Endodermal cell (in vitro differentiated cells): Measurements from ENCODE around the gene TXLNA. TPM values are rescaled to one million over a fixed set of nuclear protein-coding genes. Genes with fewer than 3 reads are reported as not detected.
A peak's percentile ranks its signal among the peaks of the same experiment; 100 is the strongest.

ENCODE experiments used
- DNase-seq: peaks from one replicate; pipeline ENCODE4 v3.0.0-alpha.2; 2017
- H3K27ac ChIP-seq: 2 replicates; pipeline ENCODE4 v1.5.1; 2013; ENCODE audit warnings: mild to moderate bottlenecking, low read depth, low read length, moderate library complexity
- H3K27me3 ChIP-seq: 2 replicates; pipeline ENCODE4 v1.6.1; 2013; ENCODE audit warnings: mild to moderate bottlenecking, low read length, moderate library complexity; ENCODE audit not compliant: insufficient read depth, control insufficient read depth, poor library complexity, severe bottlenecking
- H3K36me3 ChIP-seq: 2 replicates; pipeline ENCODE4 v1.7.0; 2013; ENCODE audit warnings: mild to moderate bottlenecking, low read length, moderate library complexity; ENCODE audit not compliant: control insufficient read depth, insufficient read depth
- H3K4me1 ChIP-seq: one replicate; pipeline ENCODE4 v1.7.0; 2013; ENCODE audit warnings: low read length; ENCODE audit not compliant: control insufficient read depth, insufficient read depth
- H3K4me3 ChIP-seq: 2 replicates; pipeline ENCODE4 v1.5.1; 2013; ENCODE audit warnings: mild to moderate bottlenecking, low read length, moderate library complexity
- H3K9ac ChIP-seq: 2 replicates; pipeline ENCODE4 v1.6.1; 2013; ENCODE audit warnings: mild to moderate bottlenecking, low read length, moderate library complexity; ENCODE audit not compliant: poor library complexity, severe bottlenecking; ENCODE audit errors: extremely low read depth
- H3K9me3 ChIP-seq: 2 replicates; pipeline ENCODE4 v1.6.1; 2013; ENCODE audit warnings: mild to moderate bottlenecking, low read length, moderate library complexity; ENCODE audit not compliant: control insufficient read depth
- H3K27ac Mint-ChIP-seq: 2 replicates; pipeline ENCODE4 v1.8.0; 2020; ENCODE audit warnings: mixed read lengths
- H3K27me3 Mint-ChIP-seq: 2 replicates; pipeline ENCODE4 v1.8.0; 2021; ENCODE audit warnings: mild to moderate bottlenecking, mixed read lengths; ENCODE audit not compliant: insufficient read depth
- H3K36me3 Mint-ChIP-seq: 2 replicates; pipeline ENCODE4 v1.8.0; 2020; ENCODE audit warnings: low read depth, mixed read lengths
- H3K4me1 Mint-ChIP-seq: 2 replicates; pipeline ENCODE4 v1.8.0; 2020; ENCODE audit warnings: mixed read lengths
- H3K4me3 Mint-ChIP-seq: 2 replicates; pipeline ENCODE4 v1.8.0; 2020; ENCODE audit warnings: mild to moderate bottlenecking, moderate library complexity, mixed read lengths
- H3K9me3 Mint-ChIP-seq: 2 replicates; pipeline ENCODE4 v1.8.0; 2020; ENCODE audit warnings: mild to moderate bottlenecking, mixed read lengths
- WGBS, 2 experiments: methylation state at CpG; one replicate each; pipeline versions ENCODE4 v1.1.5 to v1.1.7; 2013; ENCODE audit warnings: missing lambda C conversion rate in 2 of 2, mixed read lengths in 1 of 2; ENCODE audit not compliant: insufficient coverage in 1 of 2, insufficient read length in 1 of 2; 5-methylcytosine and 5-hydroxymethylcytosine counted together
- total RNA-seq, 2 donors: library from RNA; stranded (reverse); fragmentation: NEBNext Ultra II Directional in 1 of 2; extraction: Animal tissue kit (Norgen Biotek cat#: 25700) in 1 of 2; gene quantifications; 2 replicates in 1 of 2; 3 replicates in 1 of 2; pipeline ENCODE4 v1.2.1, GENCODE V29; 2021
- TF ChIP-seq, protein P1 (sequence below): fragments of 200-600 bp; sonication (generic); conservative IDR thresholded peaks from 2 replicates; pipeline ENCODE4 v1.5.0; 2021; ENCODE audit warnings: antibody characterized with exemption, mild to moderate bottlenecking

Gene TXLNA
- total RNA-seq, 2 donors from 2014 or later: 38.3 to 39.4 TPM

GRCh38 chr1:32197074-32197473 is 17.6 kb downstream of the TXLNA start:
- Mint-ChIP-seq H3K36me3 (peaks cover 53% of the 10 kb centered on the region), H3K4me3 (no peak overlapping the region), H3K4me1 (peaks cover 17% of the 10 kb centered on the region), H3K27ac (no peak overlapping the region), H3K27me3 (no peaks in the 10 kb centered on the region), H3K9me3 (no peaks in the 10 kb centered on the region)
- TF ChIP-seq, protein P1, sequence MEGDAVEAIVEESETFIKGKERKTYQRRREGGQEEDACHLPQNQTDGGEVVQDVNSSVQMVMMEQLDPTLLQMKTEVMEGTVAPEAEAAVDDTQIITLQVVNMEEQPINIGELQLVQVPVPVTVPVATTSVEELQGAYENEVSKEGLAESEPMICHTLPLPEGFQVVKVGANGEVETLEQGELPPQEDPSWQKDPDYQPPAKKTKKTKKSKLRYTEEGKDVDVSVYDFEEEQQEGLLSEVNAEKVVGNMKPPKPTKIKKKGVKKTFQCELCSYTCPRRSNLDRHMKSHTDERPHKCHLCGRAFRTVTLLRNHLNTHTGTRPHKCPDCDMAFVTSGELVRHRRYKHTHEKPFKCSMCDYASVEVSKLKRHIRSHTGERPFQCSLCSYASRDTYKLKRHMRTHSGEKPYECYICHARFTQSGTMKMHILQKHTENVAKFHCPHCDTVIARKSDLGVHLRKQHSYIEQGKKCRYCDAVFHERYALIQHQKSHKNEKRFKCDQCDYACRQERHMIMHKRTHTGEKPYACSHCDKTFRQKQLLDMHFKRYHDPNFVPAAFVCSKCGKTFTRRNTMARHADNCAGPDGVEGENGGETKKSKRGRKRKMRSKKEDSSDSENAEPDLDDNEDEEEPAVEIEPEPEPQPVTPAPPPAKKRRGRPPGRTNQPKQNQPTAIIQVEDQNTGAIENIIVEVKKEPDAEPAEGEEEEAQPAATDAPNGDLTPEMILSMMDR: no peak
- no peak overlapping the region for H3K9ac ChIP-seq
- H3K27me3 ChIP-seq: no peaks in the 10 kb centered on the region
- peaks cover 62% of the 10 kb centered on the region for H3K36me3 ChIP-seq
- H3K4me1 ChIP-seq: no peaks in the 10 kb centered on the region
- no peak overlapping the region for H3K27ac ChIP-seq
- 96 to 100% methylated on average over 1 of the region's 1 CpG for WGBS, 2 experiments
- no peaks in the 10 kb centered on the region for H3K9me3 ChIP-seq
- H3K4me3 ChIP-seq: no peak overlapping the region
- no peak for DNase-seq

DNA sequence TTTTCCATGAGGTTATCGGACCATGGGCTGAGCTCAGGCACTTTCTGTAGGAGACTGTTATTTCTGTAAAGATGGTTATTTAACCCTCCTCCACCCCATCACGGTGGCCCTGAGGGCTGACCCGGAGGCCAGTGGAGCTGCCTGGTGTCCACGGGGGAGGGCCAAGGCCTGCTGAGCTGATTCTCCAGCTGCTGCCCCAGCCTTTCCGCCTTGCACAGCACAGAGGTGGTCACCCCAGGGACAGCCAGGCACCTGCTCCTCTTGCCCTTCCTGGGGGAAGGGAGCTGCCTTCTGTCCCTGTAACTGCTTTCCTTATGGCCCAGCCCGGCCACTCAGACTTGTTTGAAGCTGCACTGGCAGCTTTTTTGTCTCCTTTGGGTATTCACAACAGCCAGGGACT is 18.4 kb downstream of the TXLNA start:
- H3K27ac ChIP-seq: peak overlapping the region; percentile 57
- H3K9me3 ChIP-seq: no peaks in the 10 kb centered on the region
- peaks cover 55% of the 10 kb centered on the region for H3K36me3 ChIP-seq
- H3K9ac ChIP-seq: no peak overlapping the region
- no peaks in the 10 kb centered on the region for H3K27me3 Mint-ChIP-seq
- H3K4me1 Mint-ChIP-seq: peaks cover 17% of the 10 kb centered on the region
- H3K4me3 Mint-ChIP-seq: no peak overlapping the region
- no peak overlapping the region for H3K27ac Mint-ChIP-seq
- no peak overlapping the region for H3K4me3 ChIP-seq
- peaks cover 45% of the 10 kb centered on the region for H3K36me3 Mint-ChIP-seq
- no peak for DNase-seq
- no peaks in the 10 kb centered on the region for H3K9me3 Mint-ChIP-seq
- TF ChIP-seq, protein P1: no peak
- 90 to 100% methylated on average over 1 to 6 of the region's 6 CpGs for WGBS, 2 experiments
- H3K4me1 ChIP-seq: no peaks in the 10 kb centered on the region
- H3K27me3 ChIP-seq: no peaks in the 10 kb centered on the region

GRCh38 chr1:32198237-32199042 is 19.0 kb downstream of the TXLNA start:
- H3K27me3 Mint-ChIP-seq: peaks cover 1% of the 10 kb centered on the region
- H3K9ac ChIP-seq: no peak overlapping the region
- H3K27me3 ChIP-seq: no peaks in the 10 kb centered on the region
- H3K4me3 ChIP-seq: no peak overlapping the region
- H3K27ac ChIP-seq: peak overlapping the region; percentile 57
- no peak for DNase-seq
- 88 to 91% methylated on average over 2 to 3 of the region's 3 CpGs for WGBS, 2 experiments
- TF ChIP-seq, protein P1: no peak
- no peak overlapping the region for H3K4me3 Mint-ChIP-seq
- no peaks in the 10 kb centered on the region for H3K4me1 ChIP-seq
- H3K27ac Mint-ChIP-seq: no peak overlapping the region
- peaks cover 40% of the 10 kb centered on the region for H3K36me3 Mint-ChIP-seq
- H3K4me1 Mint-ChIP-seq: peaks cover 17% of the 10 kb centered on the region
- peaks cover 49% of the 10 kb centered on the region for H3K36me3 ChIP-seq
- no peaks in the 10 kb centered on the region for H3K9me3 Mint-ChIP-seq
- H3K9me3 ChIP-seq: no peaks in the 10 kb centered on the region
